Smooth muscle cell (in vitro differentiated cells): ENCODE data around the gene SLC7A6OS. TPM values are rescaled to one million over a fixed set of nuclear protein-coding genes. Genes with fewer than 3 reads are reported as not detected.

Experiments used
- DNase-seq: peaks from one replicate; lab custom pipeline; 2025; ENCODE audit not compliant: unreplicated experiment; lab: John Stamatoyannopoulos, UW
- H2AFZ ChIP-seq: fragments of 200-600 bp; sonication (generic); 2 replicates; pipeline ENCODE4 v1.6.0; 2016; ENCODE audit warnings: antibody characterized with exemption, low read depth, mild to moderate bottlenecking
- H3F3A ChIP-seq: fragments of 200-600 bp; sonication (generic); 2 replicates; pipeline ENCODE4 v1.6.0; 2017; ENCODE audit warnings: antibody characterized with exemption, low read depth
- H3K27ac ChIP-seq: fragments of 200-600 bp; sonication (generic); 2 replicates; pipeline ENCODE4 v1.5.1; 2016; ENCODE audit warnings: low read depth, mild to moderate bottlenecking
- H3K27me3 ChIP-seq: fragments of 200-600 bp; sonication (generic); 2 replicates; pipeline ENCODE4 v1.6.1; 2016; ENCODE audit warnings: low read depth, mild to moderate bottlenecking
- H3K36me3 ChIP-seq: fragments of 200-600 bp; sonication (generic); 2 replicates; pipeline ENCODE4 v1.5.1; 2016; ENCODE audit warnings: low read depth
- H3K4me1 ChIP-seq: fragments of 200-600 bp; sonication (generic); 2 replicates; pipeline ENCODE4 v1.5.1; 2016; ENCODE audit warnings: low read depth
- H3K4me2 ChIP-seq: fragments of 200-600 bp; sonication (generic); 2 replicates; pipeline ENCODE4 v1.6.0; 2016; ENCODE audit warnings: mild to moderate bottlenecking
- H3K4me3 ChIP-seq: fragments of 200-600 bp; sonication (generic); 2 replicates; pipeline ENCODE4 v1.5.1; 2016; ENCODE audit warnings: mild to moderate bottlenecking
- H3K79me2 ChIP-seq: fragments of 200-600 bp; sonication (generic); 2 replicates; pipeline ENCODE4 v1.6.0; 2016; ENCODE audit warnings: low read depth, mild to moderate bottlenecking
- H3K9ac ChIP-seq: fragments of 200-600 bp; sonication (generic); 2 replicates; pipeline ENCODE4 v1.6.0; 2016; ENCODE audit warnings: low read depth
- H3K9me3 ChIP-seq: fragments of 200-600 bp; sonication (generic); replicated peaks from 2 replicates; pipeline ENCODE4 v1.5.1; 2016; ENCODE audit warnings: low read depth
- H4K20me1 ChIP-seq: fragments of 200-600 bp; sonication (generic); 2 replicates; pipeline ENCODE4 v1.6.0; 2016; ENCODE audit warnings: low read depth
- CTCF ChIP-seq: fragments of 200-600 bp; sonication (generic); IDR thresholded peaks from 2 replicates; pipeline ENCODE4 v1.5.1; 2017; ENCODE audit warnings: borderline replicate concordance, mild to moderate bottlenecking, antibody characterized with exemption; ENCODE audit not compliant: insufficient read depth, poor library complexity, severe bottlenecking
- WGBS: methylation state at CpG from one replicate; pipeline ENCODE4 v1.1.7; 2016; ENCODE audit warnings: low lambda C conversion rate; 5-methylcytosine and 5-hydroxymethylcytosine counted together
- polyA plus RNA-seq: library from polyadenylated mRNA; unstranded; fragments of >200 nt; fragmentation: Nextera tagmentation; extraction: Ambion mirVana; gene quantifications from 2 replicates; pipeline ENCODE4 v1.2.1, GENCODE V29; 2016
- total RNA-seq: library from RNA; depleted of rRNA; stranded (reverse); fragments of >200 nt; gene quantifications from 2 replicates; pipeline ENCODE4 v1.2.3, GENCODE V29; 2014

The SLC7A6OS gene
- total and polyA plus RNA-seq, 2 experiments from 2014 or later = 9.6 to 13.9 TPM

DNA sequence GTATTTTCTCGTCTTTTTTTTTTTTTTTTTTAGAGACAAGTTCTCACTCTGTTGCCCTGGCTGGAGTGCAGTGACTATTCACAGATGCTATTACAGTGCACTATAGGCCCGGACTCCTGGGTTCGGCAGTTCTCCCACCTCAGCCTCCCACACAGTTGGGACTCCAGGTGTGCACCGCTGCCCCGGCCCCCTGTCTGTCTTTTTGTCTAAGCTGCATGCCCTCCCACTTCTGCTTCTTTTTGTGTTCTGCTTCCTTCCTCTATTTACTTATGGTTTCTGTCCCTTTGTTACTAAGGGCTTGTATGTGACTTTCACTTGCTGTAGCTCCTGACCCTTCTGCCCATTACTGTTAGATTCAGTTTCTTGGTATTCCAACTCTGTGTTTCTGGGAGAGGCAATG is 25.9 kb downstream of the SLC7A6OS start:
- Histone ChIP-seq H3K4me1 (no peaks in the 10 kb centered on the region), H3K4me2 (no peak overlapping the region), H3K4me3 (no peak overlapping the region), H3K27me3 (no peaks in the 10 kb centered on the region), H3K79me2 (peaks cover 18% of the 10 kb centered on the region), H3F3A (no peaks in the 10 kb centered on the region), H4K20me1 (peaks cover 95% of the 10 kb centered on the region), H2AFZ (no peak overlapping the region), H3K27ac (no peak overlapping the region), H3K9me3 (no peaks in the 10 kb centered on the region), H3K36me3 (no peaks in the 10 kb centered on the region), H3K9ac (no peak overlapping the region)
- TF ChIP-seq CTCF = no peak
- no peak for DNase-seq
- WGBS = 97% methylated on average over 5 of the region's 5 CpGs

GRCh38 chr16:68283801-68284598 is 26.7 kb downstream of the SLC7A6OS start:
- Histone ChIP-seq H3K27me3 (no peaks in the 10 kb centered on the region), H3K79me2 (peaks cover 20% of the 10 kb centered on the region), H3K9ac (no peak overlapping the region), H3K4me1 (no peaks in the 10 kb centered on the region), H3K36me3 (no peaks in the 10 kb centered on the region), H3K27ac (no peak overlapping the region), H3F3A (no peaks in the 10 kb centered on the region), H4K20me1 (peaks cover 91% of the 10 kb centered on the region), H3K9me3 (no peaks in the 10 kb centered on the region), H3K4me3 (no peak overlapping the region), H2AFZ (no peak overlapping the region), H3K4me2 (no peak overlapping the region)
- DNase-seq = no peak
- TF ChIP-seq CTCF = no peak
- 91% methylated on average over 9 of the region's 9 CpGs for WGBS

- H3K9ac ChIP-seq = no peak overlapping the region
- no peak for DNase-seq
- no peaks in the 10 kb centered on the region for H3K4me1 ChIP-seq
- H3F3A ChIP-seq = no peaks in the 10 kb centered on the region
- TF ChIP-seq CTCF = no peak
- H4K20me1 ChIP-seq = peaks cover 87% of the 10 kb centered on the region
- no peak overlapping the region for H2AFZ ChIP-seq
- no peaks in the 10 kb centered on the region for H3K36me3 ChIP-seq
- no peak overlapping the region for H3K27ac ChIP-seq
- no peak overlapping the region for H3K4me2 ChIP-seq
- no peak overlapping the region for H3K4me3 ChIP-seq
- H3K9me3 ChIP-seq = no peaks in the 10 kb centered on the region
- no peaks in the 10 kb centered on the region for H3K27me3 ChIP-seq
- 87% methylated on average over 5 of the region's 5 CpGs for WGBS
- H3K79me2 ChIP-seq = peaks cover 20% of the 10 kb centered on the region
These were observed 27.4 kb downstream of the SLC7A6OS start for GRCh38 chr16:68283346-68283745.

DNA sequence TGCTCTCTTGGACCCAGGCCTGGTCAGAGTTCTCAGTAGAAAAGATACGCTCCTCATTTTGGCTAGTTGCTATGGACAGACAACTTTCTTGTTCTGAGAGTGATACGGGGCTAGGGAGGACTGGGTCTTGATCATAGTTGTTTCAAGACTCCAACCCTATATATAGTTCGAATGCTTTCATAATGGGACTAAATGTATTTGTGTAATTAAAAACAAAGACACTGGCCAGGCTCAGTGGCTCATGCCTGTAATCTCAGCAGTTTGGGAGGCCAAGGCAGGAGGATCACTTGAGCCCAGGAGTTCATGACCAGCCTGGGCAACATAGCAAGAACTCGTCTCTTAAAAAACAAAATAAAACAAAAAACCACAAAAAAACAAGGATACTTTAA is 28.7 kb downstream of the SLC7A6OS start:
- no peak overlapping the region for H2AFZ ChIP-seq
- H3K79me2 ChIP-seq = peaks cover 21% of the 10 kb centered on the region
- H3K9ac ChIP-seq = no peak overlapping the region
- DNase-seq = no peak
- 98% methylated on average over 4 of the region's 4 CpGs for WGBS
- no peak overlapping the region for H3K4me3 ChIP-seq
- no peak overlapping the region for H3K4me2 ChIP-seq
- H3K27ac ChIP-seq = no peak overlapping the region
- H3K27me3 ChIP-seq = no peaks in the 10 kb centered on the region
- H3F3A ChIP-seq = no peaks in the 10 kb centered on the region
- no peaks in the 10 kb centered on the region for H3K4me1 ChIP-seq
- TF ChIP-seq CTCF = no peak
- H3K36me3 ChIP-seq = no peaks in the 10 kb centered on the region
- peaks cover 78% of the 10 kb centered on the region for H4K20me1 ChIP-seq
- no peaks in the 10 kb centered on the region for H3K9me3 ChIP-seq
